PC-3 (cell line): ENCODE results near the gene DNAL4. TPM values are rescaled to one million over a fixed set of nuclear protein-coding genes. Genes with fewer than 3 reads are reported as not detected.

Source experiments
- ATAC-seq: fragments of 200-7000 bp; cut with Tn5 transposase; 2 replicates; pipeline ENCODE4 v1.9.1; 2020; ENCODE audit warnings: mild to moderate bottlenecking, moderate library complexity
- BruUV-seq: library from RNA; stranded (reverse); fragments of 400-500 nt; replicated peaks from 2 replicates; lab custom pipeline; 2021; lab: Mats Ljungman, UMichigan
- CTCF ChIA-PET: fragments of 300-600 bp; sonication (Branson Sonifier 250); formaldehyde crosslinking; loops from one replicate; lab custom pipeline; 2022; ENCODE audit warnings: antibody characterized with exemption; lab: Charles Lee
- POLR2A ChIA-PET: fragments of 300-600 bp; sonication (Branson Sonifier 250); formaldehyde crosslinking; loops from one replicate; lab custom pipeline; 2022; ENCODE audit warnings: antibody characterized with exemption; ENCODE audit not compliant: unreplicated experiment; lab: Charles Lee
- DNase-seq: peaks from one replicate; pipeline ENCODE4 v3.0.0-alpha.2; 2015
- H2AFZ ChIP-seq: fragments of 300-600 bp; sonication (generic); 2 replicates; pipeline ENCODE4 v1.6.0; 2016; ENCODE audit warnings: antibody characterized with exemption, low read length
- H3F3A ChIP-seq: fragments of 300-600 bp; sonication (generic); one replicate; pipeline ENCODE4 v1.6.0; 2017; ENCODE audit warnings: antibody characterized with exemption, low read length, control low read depth, mild to moderate bottlenecking; ENCODE audit not compliant: unreplicated experiment
- H3K27ac ChIP-seq: fragments of 300-600 bp; sonication (generic); 2 replicates; pipeline ENCODE4 v1.5.1; 2016; ENCODE audit warnings: mild to moderate bottlenecking, low read length
- H3K27me3 ChIP-seq: fragments of 300-600 bp; sonication (generic); 2 replicates; pipeline ENCODE4 v1.6.1; 2016; ENCODE audit warnings: low read length, mixed read lengths
- H3K36me3 ChIP-seq: fragments of 300-600 bp; sonication (generic); 2 replicates; pipeline ENCODE4 v1.6.1; 2016; ENCODE audit warnings: low read depth, mixed run types, low read length, mixed read lengths
- H3K4me1 ChIP-seq: fragments of 300-600 bp; sonication (generic); 2 replicates; pipeline ENCODE4 v1.5.1; 2016; ENCODE audit warnings: low read length; ENCODE audit not compliant: insufficient read depth
- H3K4me2 ChIP-seq: fragments of 300-600 bp; sonication (generic); 2 replicates; pipeline ENCODE4 v1.6.0; 2016; ENCODE audit warnings: low read length
- H3K4me3 ChIP-seq: fragments of 300-600 bp; sonication (generic); 2 replicates; pipeline ENCODE4 v1.5.1; 2016; ENCODE audit warnings: mild to moderate bottlenecking, low read length, mixed read lengths
- H3K79me2 ChIP-seq: fragments of 300-600 bp; sonication (generic); 2 replicates; pipeline ENCODE4 v1.6.1; 2017; ENCODE audit warnings: low read length, mixed read lengths
- H3K9ac ChIP-seq: fragments of 300-600 bp; sonication (generic); 2 replicates; pipeline ENCODE4 v1.6.0; 2016; ENCODE audit warnings: mild to moderate bottlenecking, low read length
- H3K9me2 ChIP-seq: fragments of 300-600 bp; sonication (generic); replicated peaks from 2 replicates; pipeline ENCODE4 v1.6.1; 2016; ENCODE audit warnings: mixed run types, low read length, mixed read lengths
- H3K9me3 ChIP-seq: fragments of 300-600 bp; sonication (generic); 2 replicates; pipeline ENCODE4 v1.6.1; 2016; ENCODE audit warnings: low read length, mixed read lengths
- H4K20me1 ChIP-seq: fragments of 300-600 bp; sonication (generic); 2 replicates; pipeline ENCODE4 v1.6.1; 2016; ENCODE audit warnings: low read length, mixed read lengths
- EZH2 ChIP-seq: fragments of 300-600 bp; sonication (generic); IDR thresholded peaks from one replicate; pipeline ENCODE4 v1.6.1; 2017; ENCODE audit warnings: antibody characterized with exemption, mild to moderate bottlenecking, low read length; ENCODE audit not compliant: unreplicated experiment
- EZH2phosphoT487 ChIP-seq: fragments of 300-600 bp; sonication (generic); IDR thresholded peaks from 2 replicates; pipeline ENCODE4 v1.6.1; 2018; ENCODE audit warnings: mild to moderate bottlenecking, antibody characterized with exemption, low read length, borderline replicate concordance
- intact Hi-C: fragments of 100-400 bp; cut with micrococcal nuclease; formaldehyde crosslinking; loops from 2 replicates; pipeline ENCODE4 v1.9.0; 2023
- total RNA-seq: library from RNA; depleted of rRNA; stranded (reverse); fragments of >200 nt; gene quantifications from 2 replicates; pipeline ENCODE4 v1.2.3, GENCODE V29; 2014
- TF ChIP-seq, protein P1 (sequence below): fragments of 300-600 bp; sonication (generic); conservative IDR thresholded peaks from 2 replicates; pipeline ENCODE4 v1.5.1; 2017; ENCODE audit warnings: antibody characterized with exemption, low read depth, mild to moderate bottlenecking, low read length

Gene DNAL4
- total RNA-seq, 1 experiment from 2014 or later, result 22.5 TPM

DNA sequence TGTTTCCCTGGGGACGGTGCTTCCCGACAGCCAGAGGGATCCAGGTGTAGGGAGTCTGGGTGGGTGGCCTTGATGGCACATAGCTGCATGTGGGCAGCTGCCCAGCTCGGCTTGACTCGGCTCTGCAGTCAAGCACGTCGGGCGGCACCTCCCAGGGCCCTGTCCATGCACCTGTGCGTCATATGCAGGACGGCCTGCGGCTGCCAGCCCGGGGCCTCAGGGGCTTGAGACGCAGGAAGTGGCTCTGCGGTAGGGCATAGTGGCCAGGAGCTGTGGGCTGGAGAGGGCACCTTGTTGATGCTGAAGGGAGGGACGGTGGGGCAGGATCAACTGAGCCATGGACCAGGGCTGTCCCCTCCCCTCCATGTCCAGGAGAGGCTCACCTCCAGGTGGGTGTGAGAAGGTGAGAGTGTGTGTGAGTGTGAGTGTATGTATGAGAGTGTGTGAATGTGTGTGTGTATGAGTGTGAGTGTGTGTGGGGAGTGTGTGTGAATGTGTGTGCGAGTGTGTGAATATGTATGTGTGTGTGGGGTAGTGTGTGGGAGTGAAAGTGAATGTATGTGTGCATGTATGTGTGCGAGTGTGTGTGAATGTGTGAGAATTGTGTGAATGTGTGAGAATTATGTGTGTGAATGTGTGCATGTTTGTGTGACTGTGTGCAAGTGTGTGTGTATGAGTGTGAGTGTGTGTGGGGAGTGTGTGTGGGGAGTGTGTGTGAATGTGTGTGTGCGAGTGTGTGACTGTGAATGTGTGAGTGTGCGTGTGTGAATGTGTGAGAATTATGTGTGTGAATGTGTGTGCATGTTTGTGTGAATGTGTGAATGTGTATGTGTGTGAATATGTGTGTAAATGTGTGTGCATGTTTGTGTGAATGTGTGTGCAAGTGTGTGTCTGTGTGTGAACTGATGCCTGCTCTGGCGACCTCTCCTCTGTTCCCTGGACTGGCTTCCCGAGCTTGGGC lies 32.5 kb downstream of the DNAL4 start:
- ATAC-seq (peak; percentile 44), DNase-seq (peak; percentile 37)
- H3K27ac ChIP-seq, result no peak overlapping the region
- CTCF ChIA-PET, result no interaction called here
- H3K27me3 ChIP-seq, result no peaks in the 10 kb centered on the region
- H3K9me2 ChIP-seq, result no peaks in the 10 kb centered on the region
- TF ChIP-seq EZH2phosphoT487, result no peak
- TF ChIP-seq, protein P1, sequence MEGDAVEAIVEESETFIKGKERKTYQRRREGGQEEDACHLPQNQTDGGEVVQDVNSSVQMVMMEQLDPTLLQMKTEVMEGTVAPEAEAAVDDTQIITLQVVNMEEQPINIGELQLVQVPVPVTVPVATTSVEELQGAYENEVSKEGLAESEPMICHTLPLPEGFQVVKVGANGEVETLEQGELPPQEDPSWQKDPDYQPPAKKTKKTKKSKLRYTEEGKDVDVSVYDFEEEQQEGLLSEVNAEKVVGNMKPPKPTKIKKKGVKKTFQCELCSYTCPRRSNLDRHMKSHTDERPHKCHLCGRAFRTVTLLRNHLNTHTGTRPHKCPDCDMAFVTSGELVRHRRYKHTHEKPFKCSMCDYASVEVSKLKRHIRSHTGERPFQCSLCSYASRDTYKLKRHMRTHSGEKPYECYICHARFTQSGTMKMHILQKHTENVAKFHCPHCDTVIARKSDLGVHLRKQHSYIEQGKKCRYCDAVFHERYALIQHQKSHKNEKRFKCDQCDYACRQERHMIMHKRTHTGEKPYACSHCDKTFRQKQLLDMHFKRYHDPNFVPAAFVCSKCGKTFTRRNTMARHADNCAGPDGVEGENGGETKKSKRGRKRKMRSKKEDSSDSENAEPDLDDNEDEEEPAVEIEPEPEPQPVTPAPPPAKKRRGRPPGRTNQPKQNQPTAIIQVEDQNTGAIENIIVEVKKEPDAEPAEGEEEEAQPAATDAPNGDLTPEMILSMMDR, result no peak
- TF ChIP-seq EZH2, result no peak
- no peaks in the 10 kb centered on the region for H4K20me1 ChIP-seq
- H3K4me1 ChIP-seq, result peaks cover 21% of the 10 kb centered on the region
- intact Hi-C loops, result no loop called here
- no peaks in the 10 kb centered on the region for H3K36me3 ChIP-seq
- no peaks in the 10 kb centered on the region for H3K9me3 ChIP-seq
- no peaks in the 10 kb centered on the region for H3F3A ChIP-seq
- POLR2A ChIA-PET, result no interaction called here
- H3K79me2 ChIP-seq, result 0 out of 2 replicates have a peak, but pooled peaks cover 1% of the 10 kb centered on the region
- H2AFZ ChIP-seq, result no peak overlapping the region
- no peak overlapping the region for H3K4me3 ChIP-seq
- no peak overlapping the region for H3K9ac ChIP-seq
- H3K4me2 ChIP-seq, result 0 out of 2 replicates have a peak overlapping the region, but pooled peaks have one; percentile 31
- no TSS peak for BruUV-seq

DNA sequence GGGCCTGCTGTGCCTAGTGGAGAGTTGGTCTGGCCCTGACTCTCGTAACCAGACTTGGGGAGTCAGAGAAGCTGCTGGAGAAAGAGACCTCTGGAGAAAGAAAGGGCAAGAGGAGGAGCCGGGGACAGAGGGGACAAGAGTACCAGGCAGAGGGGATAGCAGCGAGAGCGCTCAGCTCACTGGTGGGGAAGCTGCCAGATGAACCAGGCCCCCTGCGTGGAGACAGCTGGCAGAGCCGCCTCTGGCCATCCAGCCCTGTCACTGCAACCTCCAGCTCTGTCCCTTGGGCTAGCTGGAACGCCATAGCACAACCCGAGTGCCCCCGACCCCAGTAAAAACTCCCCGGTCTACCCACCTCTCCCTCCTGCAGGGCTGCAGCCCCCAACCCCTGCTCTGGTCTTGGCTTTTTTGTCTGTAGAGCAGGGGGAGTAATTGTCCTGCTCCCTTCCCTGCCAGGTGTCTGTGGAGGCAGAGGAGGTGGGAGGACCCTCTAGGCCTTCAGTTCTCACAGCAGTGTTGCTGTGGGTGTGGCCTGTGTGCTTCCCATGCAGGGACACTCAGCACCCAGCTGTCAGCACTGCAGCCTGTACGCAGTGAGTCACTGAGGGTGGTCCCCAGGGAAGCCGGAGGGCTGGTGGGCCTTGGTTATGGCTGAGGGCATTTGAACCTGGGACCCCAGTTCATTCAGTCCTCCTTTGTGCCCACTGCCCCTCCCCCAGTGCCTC lies 33.3 kb downstream of the DNAL4 start:
- Histone ChIP-seq H4K20me1 (no peaks in the 10 kb centered on the region), H3K36me3 (no peaks in the 10 kb centered on the region), H3K4me1 (peaks cover 18% of the 10 kb centered on the region), H3F3A (no peaks in the 10 kb centered on the region), H3K27ac (no peak overlapping the region), H3K9ac (no peak overlapping the region), H2AFZ (no peak overlapping the region), H3K79me2 (0 out of 2 replicates have a peak, but pooled peaks cover 5% of the 10 kb centered on the region), H3K9me2 (no peaks in the 10 kb centered on the region), H3K4me2 (0 out of 2 replicates have a peak overlapping the region, but pooled peaks have one; percentile 31), H3K4me3 (no peak overlapping the region), H3K27me3 (no peaks in the 10 kb centered on the region), H3K9me3 (no peaks in the 10 kb centered on the region)
- intact Hi-C loops, result no loop called here
- TF ChIP-seq EZH2phosphoT487 (no peak), EZH2 (no peak)
- TF ChIP-seq, protein P1, result no peak
- POLR2A ChIA-PET, result interaction anchor here (0.5 kb wide), 1 partner anchor 590 kb away, joined by 3 read pairs; no protein-coding TSS in a partner anchor
- no TSS peak for BruUV-seq
- CTCF ChIA-PET, result no interaction called here
- ATAC-seq, result 0 out of 2 replicates have a peak, but pooled peaks have one; percentile 19
- DNase-seq, result no peak
